ENCODE results near the gene FANCC.

- no peak for TF ChIP-seq EZH2 (IDR thresholded peaks at IDR 0.05; ENCODE audit: low read depth)
- no peak for TF ChIP-seq CTCF (conservative IDR thresholded peaks at IDR 0.05)
Observed at GRCh38 chr9:95082401-95083084, 235.0 kb downstream of the FANCC start.
